ENCODE results near the gene THEM4. TPM values are rescaled to one million over a fixed set of nuclear protein-coding genes. Genes with fewer than 3 reads are reported as not detected.

The THEM4 gene
- 10 to 100 TPM; 32.9 to 34.2 TPM for total RNA-seq

DNA sequence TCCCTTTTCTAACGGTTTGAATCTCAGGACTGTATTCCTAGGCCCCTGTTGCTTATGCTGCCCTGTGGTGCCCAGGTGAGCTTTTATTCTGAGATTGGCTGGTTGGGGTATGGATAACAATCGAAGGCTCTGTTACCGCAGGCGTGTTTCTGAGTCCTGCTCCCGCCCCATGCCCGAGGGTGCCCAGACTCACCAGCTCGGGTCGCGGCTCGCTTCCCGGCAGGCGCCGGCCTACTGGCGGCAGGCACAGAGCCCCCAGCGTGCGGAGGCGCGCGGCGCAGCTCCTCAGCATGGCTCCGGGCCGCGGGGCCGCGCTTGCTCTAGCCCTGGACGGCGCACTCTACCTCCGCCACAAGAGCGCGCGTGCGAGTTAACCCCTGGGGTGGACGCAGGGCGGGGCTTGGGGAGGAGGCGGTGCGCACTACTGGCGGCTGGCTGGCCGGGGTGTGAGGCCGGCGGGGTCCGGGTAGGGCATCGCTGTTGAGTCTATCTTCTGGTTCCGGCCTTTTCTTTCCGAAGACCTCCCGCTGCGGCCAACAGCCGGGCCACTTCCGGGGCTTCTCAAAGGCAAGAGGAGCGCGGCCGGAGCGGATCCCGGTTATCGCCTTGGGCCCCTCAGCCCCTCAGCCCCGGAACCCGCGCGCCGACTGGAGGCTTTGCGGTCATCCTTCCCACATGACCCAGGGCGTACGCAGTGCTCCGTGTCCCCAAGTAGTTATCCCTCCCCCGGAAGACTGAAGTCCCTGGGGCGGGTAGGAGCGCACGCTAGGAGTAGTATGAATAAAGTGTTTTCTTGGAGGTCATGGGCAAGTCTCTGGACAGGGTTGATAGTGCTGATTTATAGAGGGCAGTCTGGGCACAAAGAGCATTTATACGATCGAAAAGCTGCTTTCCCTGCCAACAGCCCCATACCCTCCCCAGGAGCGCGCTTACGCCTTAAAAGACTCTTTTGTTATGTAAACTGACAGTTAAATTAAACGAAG is at the start of gene THEM4:
THEM4 (minus strand) TSS at position 345 of the 983 bp plus-strand sequence; CDS start at position 292, 53 bp downstream.
- Mint-ChIP-seq H3K9me3 (peaks cover 17% of the 10 kb centered on the region), H3K27me3 (no peaks in the 10 kb centered on the region), H3K4me3 (peak within 1 kb of the TSS; percentile 93), H3K4me1 (peaks cover 37% of the 10 kb centered on the region), H3K36me3 (peaks cover 40% of the 10 kb centered on the region), H3K27ac (peak within 1 kb of the TSS; percentile 95)
- peak; percentile 99 for DNase-seq

DNA sequence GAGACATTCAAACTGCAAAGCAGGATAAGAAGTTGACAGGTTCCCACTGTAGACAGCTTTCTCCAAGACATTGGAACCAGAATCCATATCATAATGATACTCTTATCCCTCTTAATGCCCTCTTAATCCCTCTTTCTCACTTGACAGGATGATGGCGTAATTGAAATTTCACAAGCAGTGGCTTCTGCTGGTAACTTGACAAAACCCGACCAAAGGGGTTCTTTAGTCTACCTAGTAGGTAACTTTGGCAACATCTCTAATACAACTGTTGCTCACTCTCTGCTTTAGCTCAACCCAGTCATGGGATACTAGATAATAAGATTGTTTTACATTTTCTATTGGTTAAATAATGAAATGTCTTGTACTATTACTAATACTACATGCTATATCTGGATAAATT is 49.6 kb upstream of the THEM4 start:
- H3K9me3 Mint-ChIP-seq = no peaks in the 10 kb centered on the region
- no peak overlapping the region for H3K4me3 Mint-ChIP-seq
- H3K36me3 Mint-ChIP-seq = no peaks in the 10 kb centered on the region
- H3K4me1 Mint-ChIP-seq = peaks cover 7% of the 10 kb centered on the region
- no peak overlapping the region for H3K27ac Mint-ChIP-seq
- no peak for DNase-seq
- H3K27me3 Mint-ChIP-seq = peaks cover 4% of the 10 kb centered on the region

DNA sequence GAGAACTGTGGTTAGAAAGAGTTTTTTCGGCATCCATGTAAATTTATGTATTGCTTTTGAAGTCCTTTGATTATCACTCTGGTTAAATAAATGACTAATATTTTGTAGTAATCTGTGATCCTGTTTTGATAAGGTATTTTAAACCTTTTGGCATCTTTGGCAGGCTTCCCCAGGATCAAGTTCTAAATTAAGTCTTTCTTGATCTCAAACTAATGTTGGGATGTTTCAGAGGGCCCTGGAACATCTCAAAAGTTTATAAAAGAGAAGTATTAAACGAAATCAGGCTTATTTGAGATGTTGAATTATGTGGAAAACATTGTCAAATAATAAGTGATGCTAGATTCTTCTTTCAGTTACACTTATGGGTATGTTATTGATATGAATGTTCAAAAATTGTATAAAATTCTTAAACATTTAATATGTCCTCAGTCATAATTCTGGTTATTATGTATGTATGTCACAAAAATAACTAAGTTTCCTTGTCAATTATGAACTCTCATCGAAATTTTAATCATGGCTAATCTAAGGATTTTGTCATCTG is 47.7 kb upstream of the THEM4 start:
- no peaks in the 10 kb centered on the region for H3K36me3 Mint-ChIP-seq
- H3K4me3 Mint-ChIP-seq = no peak overlapping the region
- peaks cover under 1% of the 10 kb centered on the region for H3K27me3 Mint-ChIP-seq
- no peaks in the 10 kb centered on the region for H3K9me3 Mint-ChIP-seq
- DNase-seq = no peak
- no peak overlapping the region for H3K27ac Mint-ChIP-seq
- peaks cover 7% of the 10 kb centered on the region for H3K4me1 Mint-ChIP-seq

- Mint-ChIP-seq H3K4me3 (no peak overlapping the region), H3K4me1 (no peaks in the 10 kb centered on the region)
- no peak for DNase-seq
Measured at GRCh38 chr1:151953409-151954094, 44.2 kb upstream of the THEM4 start.

GRCh38 chr1:151952811-151953210 is 43.5 kb upstream of the THEM4 start:
- Mint-ChIP-seq H3K4me3 (no peak overlapping the region), H3K9me3 (no peaks in the 10 kb centered on the region), H3K27ac (no peak overlapping the region), H3K27me3 (peaks cover 3% of the 10 kb centered on the region), H3K4me1 (no peaks in the 10 kb centered on the region), H3K36me3 (no peaks in the 10 kb centered on the region)
- no peak for DNase-seq

More at GRCh38 chr1:151953409-151954094, 44.2 kb upstream of the THEM4 start:
- Mint-ChIP-seq H3K9me3 (no peaks in the 10 kb centered on the region), H3K36me3 (no peaks in the 10 kb centered on the region), H3K27me3 (peaks cover 3% of the 10 kb centered on the region), H3K27ac (no peak overlapping the region)

- Mint-ChIP-seq H3K9me3 (no peaks in the 10 kb centered on the region), H3K4me3 (no peak overlapping the region), H3K27me3 (peaks cover 3% of the 10 kb centered on the region), H3K36me3 (no peaks in the 10 kb centered on the region), H3K4me1 (peaks cover 24% of the 10 kb centered on the region), H3K27ac (no peak overlapping the region)
- no peak for DNase-seq
Measured at GRCh38 chr1:151949371-151950193, 40.3 kb upstream of the THEM4 start.

GRCh38 chr1:151948506-151948905 is 39.2 kb upstream of the THEM4 start:
- H3K4me1 Mint-ChIP-seq = peaks cover 24% of the 10 kb centered on the region
- H3K36me3 Mint-ChIP-seq = no peaks in the 10 kb centered on the region
- DNase-seq = no peak
- no peak overlapping the region for H3K27ac Mint-ChIP-seq
- peaks cover 3% of the 10 kb centered on the region for H3K27me3 Mint-ChIP-seq
- H3K9me3 Mint-ChIP-seq = no peaks in the 10 kb centered on the region
- H3K4me3 Mint-ChIP-seq = no peak overlapping the region

DNA sequence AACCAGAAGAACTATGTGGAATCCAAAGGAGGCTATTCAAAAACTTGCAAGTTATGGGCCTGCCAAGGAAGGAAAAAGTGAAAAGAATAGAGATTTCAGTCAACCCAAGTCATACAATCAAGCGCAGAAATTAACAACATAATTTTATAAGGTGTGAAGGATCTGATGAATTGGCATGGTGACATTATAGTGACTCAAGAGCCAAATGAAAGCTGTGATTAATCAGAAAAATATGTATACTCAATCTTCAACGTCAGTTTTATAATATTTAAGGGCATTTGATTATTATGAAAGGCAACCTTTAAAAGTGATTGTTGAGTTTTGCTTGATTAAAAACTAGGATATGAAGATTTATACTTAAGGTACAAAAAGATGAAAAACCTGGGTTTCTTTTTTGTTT is 37.8 kb upstream of the THEM4 start:
- DNase-seq = no peak
- peaks cover 29% of the 10 kb centered on the region for H3K4me1 Mint-ChIP-seq
- peaks cover 3% of the 10 kb centered on the region for H3K27me3 Mint-ChIP-seq
- no peaks in the 10 kb centered on the region for H3K36me3 Mint-ChIP-seq
- peak overlapping the region; percentile 57 for H3K27ac Mint-ChIP-seq
- no peaks in the 10 kb centered on the region for H3K9me3 Mint-ChIP-seq
- no peak overlapping the region for H3K4me3 Mint-ChIP-seq

- Mint-ChIP-seq H3K9me3 (no peaks in the 10 kb centered on the region), H3K4me3 (peak overlapping the region; percentile 22), H3K36me3 (no peaks in the 10 kb centered on the region), H3K27ac (peak overlapping the region; percentile 87), H3K4me1 (peaks cover 36% of the 10 kb centered on the region), H3K27me3 (no peaks in the 10 kb centered on the region)
- DNase-seq = peak; percentile 81
Measured at GRCh38 chr1:151945725-151946722, 36.7 kb upstream of the THEM4 start.

DNA sequence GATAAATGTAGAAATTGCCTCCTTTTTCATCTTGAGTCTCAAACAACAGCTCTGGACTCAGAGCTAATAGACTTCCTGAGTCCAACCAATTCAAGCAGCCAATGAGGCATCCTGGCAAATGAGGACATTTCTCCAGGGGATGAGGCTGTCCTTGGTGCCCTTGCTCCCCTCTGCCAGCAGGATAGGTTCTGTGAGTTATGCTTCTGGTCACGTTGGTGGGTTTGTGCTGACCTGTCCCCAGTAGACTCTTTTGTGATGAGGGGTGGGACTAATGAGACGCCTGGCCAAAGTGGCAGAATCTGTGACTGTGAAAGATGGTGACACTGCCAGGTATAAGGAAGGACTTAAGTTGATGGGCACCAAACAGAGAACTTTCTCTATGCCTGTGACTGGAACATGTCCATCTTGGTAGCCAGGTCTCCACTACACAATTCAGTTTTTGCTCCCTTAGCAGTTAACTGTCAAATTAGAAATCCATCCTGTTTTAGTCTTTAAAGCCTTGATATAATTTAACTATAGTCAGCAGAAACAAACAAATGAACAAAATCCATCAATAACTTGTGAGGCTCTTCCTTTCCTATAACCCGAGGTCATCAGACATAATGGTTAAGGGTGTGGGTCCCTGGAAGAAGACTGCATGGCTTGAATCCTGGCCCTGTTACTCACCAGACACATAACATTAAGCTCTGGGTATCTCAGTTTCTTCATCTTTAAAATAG is 35.7 kb upstream of the THEM4 start:
- no peaks in the 10 kb centered on the region for H3K9me3 Mint-ChIP-seq
- no peak overlapping the region for H3K4me3 Mint-ChIP-seq
- H3K27ac Mint-ChIP-seq = peak overlapping the region; percentile 87
- peaks cover 43% of the 10 kb centered on the region for H3K4me1 Mint-ChIP-seq
- no peak for DNase-seq
- no peaks in the 10 kb centered on the region for H3K27me3 Mint-ChIP-seq
- no peaks in the 10 kb centered on the region for H3K36me3 Mint-ChIP-seq

DNA sequence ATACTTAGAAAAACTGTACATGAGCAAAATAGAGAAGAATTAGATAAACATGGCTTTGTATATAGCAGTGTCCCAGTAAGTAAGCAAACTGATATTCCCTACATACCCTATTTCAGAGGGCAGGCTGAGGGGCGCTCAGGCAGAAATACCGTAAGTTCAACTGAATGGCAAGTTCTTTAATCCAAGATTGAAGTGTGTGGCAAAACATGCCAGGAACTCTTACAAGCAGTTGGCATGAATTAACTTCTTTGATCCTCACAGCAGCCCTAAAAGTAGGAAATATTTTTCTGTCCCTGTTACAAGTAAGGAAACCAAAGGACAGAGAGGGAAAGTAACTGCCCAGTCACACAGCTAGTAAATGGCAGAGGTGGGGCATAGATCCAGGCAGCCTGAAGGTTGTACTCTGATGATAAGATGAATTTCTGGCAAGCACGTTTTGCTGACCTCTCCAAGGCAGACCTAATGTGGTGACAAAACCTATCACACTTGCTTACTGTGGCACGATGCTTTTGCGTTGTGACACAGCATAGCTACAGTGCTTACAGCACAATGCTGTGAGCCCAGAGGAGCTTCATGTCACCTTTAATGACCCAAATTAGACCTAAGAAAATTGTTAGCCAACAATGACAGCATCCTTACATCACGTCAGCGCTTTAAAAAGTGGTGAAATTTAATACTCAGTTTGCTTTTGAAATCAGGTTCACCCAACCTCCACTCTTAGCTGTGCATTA is 35.0 kb upstream of the THEM4 start:
- no peaks in the 10 kb centered on the region for H3K9me3 Mint-ChIP-seq
- no peaks in the 10 kb centered on the region for H3K27me3 Mint-ChIP-seq
- no peaks in the 10 kb centered on the region for H3K36me3 Mint-ChIP-seq
- no peak for DNase-seq
- H3K4me1 Mint-ChIP-seq = peaks cover 43% of the 10 kb centered on the region
- H3K27ac Mint-ChIP-seq = no peak overlapping the region
- no peak overlapping the region for H3K4me3 Mint-ChIP-seq

GRCh38 chr1:151943591-151943990 is 34.3 kb upstream of the THEM4 start:
- Mint-ChIP-seq H3K36me3 (no peaks in the 10 kb centered on the region), H3K4me1 (peaks cover 43% of the 10 kb centered on the region), H3K27me3 (no peaks in the 10 kb centered on the region), H3K4me3 (no peak overlapping the region), H3K27ac (no peak overlapping the region), H3K9me3 (no peaks in the 10 kb centered on the region)
- DNase-seq = no peak

DNA sequence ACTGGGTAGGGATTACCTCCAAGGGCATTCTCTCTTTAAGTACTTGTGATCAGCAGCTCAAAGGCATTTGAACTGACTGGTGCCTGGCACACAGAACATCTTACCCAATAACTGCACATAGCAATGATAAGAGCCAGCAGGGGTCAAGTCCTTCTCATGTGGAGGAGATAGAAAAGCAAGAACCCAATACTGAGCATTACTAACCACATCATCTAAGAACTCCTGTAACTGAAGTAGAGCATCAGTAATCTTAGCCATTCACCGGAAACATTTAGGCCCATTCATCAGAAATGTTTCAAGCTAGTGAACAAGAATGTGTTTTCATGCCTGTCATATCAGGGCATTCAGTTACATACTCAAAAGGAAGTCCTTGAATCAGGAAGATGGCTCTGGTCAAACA is 33.6 kb upstream of the THEM4 start:
- no peaks in the 10 kb centered on the region for H3K9me3 Mint-ChIP-seq
- peak overlapping the region; percentile 11 for H3K27ac Mint-ChIP-seq
- peaks cover 43% of the 10 kb centered on the region for H3K4me1 Mint-ChIP-seq
- DNase-seq = no peak
- H3K27me3 Mint-ChIP-seq = no peaks in the 10 kb centered on the region
- no peaks in the 10 kb centered on the region for H3K36me3 Mint-ChIP-seq
- no peak overlapping the region for H3K4me3 Mint-ChIP-seq

Data from activated naive CD8-positive, alpha-beta T cell treated with anti-CD3 and anti-CD28 coated beads for 36 hours (primary cell).